CD4-positive, alpha-beta T cell treated with Interleukin-2 at 100 ng/mL for 4 hours (primary cell): ENCODE data around the gene DDRGK1.
A peak's percentile ranks its signal among the peaks of the same experiment; 100 is the strongest.
"Not testable (repeated sequence)": the region's sequence is repeated elsewhere in the genome, so short reads cannot be mapped to it uniquely, and the experiment has no call there.

ENCODE experiments used
- DNase-seq: peaks from one replicate; pipeline ENCODE4 v3.0.0-alpha.2; 2020; ENCODE audit warnings: low spot score

Gene DDRGK1

GRCh38 chr20:3215359-3215917 lies 11.0 kb upstream of the DDRGK1 start:
- not testable (repeated sequence) for DNase-seq

DNA sequence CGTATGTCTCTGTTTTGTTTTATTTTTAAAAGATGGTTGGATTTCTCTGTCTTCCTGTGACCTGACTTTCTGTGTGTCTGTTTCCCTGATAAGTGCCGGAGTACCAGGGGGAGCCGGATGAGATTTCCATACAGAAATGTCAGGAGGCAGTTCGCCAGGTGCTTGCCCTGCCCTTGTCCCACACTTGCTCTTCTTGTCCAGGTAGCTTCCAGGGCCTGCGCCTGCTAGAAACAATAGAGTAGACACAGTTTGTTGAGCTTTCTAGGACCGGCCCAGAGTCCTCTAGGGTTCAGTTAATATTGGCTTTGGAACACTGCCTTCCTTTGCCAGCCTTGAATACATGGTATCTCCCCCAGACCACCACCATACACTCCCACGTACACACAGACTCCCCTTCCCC lies 8.7 kb upstream of the DDRGK1 start:
- no peak for DNase-seq

GRCh38 chr20:3210346-3210745 lies 5.9 kb upstream of the DDRGK1 start:
- no peak for DNase-seq

DNA sequence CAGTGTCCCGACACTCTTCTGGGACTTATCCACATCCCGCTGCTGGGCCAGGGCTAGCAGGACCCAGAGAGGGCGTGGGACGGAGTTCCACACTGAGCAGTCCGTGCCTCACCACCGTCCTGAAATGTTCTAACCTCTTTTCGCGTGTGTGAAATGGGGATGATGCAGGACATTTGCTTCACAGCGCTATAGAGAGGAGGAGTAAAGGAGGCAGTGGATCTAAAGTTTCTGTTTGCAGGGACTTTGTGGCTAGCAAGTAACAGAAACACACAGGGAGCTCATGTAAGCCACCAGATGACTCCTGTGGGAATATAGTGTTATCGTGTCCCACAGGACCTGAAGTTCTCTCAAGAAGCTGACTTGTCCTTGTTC lies 5.5 kb upstream of the DDRGK1 start:
- no peak for DNase-seq

- peak; percentile 63 for DNase-seq
Observed at GRCh38 chr20:3209257-3209945, 4.9 kb upstream of the DDRGK1 start, which contains the start of gene ITPA. Gene ITPA, plus strand, starts transcription at chr20:3209498. Its CDS starts 54 bp downstream, at chr20:3209552.

DNA sequence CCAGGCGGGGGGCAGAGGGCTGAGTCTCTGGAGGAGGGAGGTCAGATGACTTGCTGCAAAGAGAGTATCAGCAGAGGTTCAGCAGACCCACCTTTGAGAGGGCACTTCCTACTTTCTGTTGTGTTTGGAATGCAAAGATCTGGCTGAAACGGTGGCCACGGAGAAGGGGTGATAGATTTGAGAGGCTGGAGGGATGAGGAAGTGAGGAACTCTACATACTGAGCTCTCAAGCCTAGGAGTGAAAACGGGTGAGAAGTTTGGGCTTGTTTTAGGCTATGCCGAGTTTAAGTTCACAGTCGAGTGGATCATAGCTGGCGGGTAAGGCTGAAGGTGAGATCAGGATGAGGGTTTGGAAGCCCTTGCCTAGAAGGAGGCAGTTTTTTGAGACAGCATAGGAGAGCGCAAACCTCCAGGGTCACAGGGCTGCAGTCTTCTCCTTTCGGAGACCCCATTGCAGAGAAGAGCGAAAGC lies 4.3 kb upstream of the DDRGK1 start:
- DNase-seq: peak; percentile 5

- peak; percentile 36 for DNase-seq
Observed at GRCh38 chr20:3203315-3204123, 963 bp downstream of the DDRGK1 start.

GRCh38 chr20:3202965-3203314 lies 1.5 kb downstream of the DDRGK1 start:
- no peak for DNase-seq

GRCh38 chr20:3199976-3200755 lies 4.3 kb downstream of the DDRGK1 start:
- DNase-seq: no peak

DNA sequence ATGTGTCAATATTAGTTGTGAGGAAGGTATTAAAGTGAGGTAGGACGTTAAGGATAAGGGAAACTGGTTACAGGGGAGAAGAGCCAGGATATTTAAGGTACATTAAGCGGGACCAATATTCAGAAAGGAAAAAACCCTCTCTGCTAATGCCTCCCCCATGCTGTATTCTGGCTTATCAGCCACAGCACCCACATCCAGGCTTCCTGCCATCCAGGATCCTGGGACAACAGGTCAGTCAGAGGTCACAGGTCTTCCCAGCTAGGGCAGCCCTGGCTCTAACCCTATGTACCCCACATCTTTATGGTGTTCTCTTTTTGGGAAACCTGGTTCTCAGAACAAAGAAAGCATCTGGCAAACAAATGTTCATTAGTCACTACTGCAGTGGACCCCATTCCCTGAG lies 5.3 kb downstream of the DDRGK1 start:
- DNase-seq: no peak

- no peak for DNase-seq
Observed at GRCh38 chr20:3195590-3196237, 8.8 kb downstream of the DDRGK1 start.

GRCh38 chr20:3194617-3195280 lies 9.7 kb downstream of the DDRGK1 start:
- DNase-seq: no peak

- DNase-seq: no peak
Observed at GRCh38 chr20:3193806-3194616, 10.5 kb downstream of the DDRGK1 start.

DNA sequence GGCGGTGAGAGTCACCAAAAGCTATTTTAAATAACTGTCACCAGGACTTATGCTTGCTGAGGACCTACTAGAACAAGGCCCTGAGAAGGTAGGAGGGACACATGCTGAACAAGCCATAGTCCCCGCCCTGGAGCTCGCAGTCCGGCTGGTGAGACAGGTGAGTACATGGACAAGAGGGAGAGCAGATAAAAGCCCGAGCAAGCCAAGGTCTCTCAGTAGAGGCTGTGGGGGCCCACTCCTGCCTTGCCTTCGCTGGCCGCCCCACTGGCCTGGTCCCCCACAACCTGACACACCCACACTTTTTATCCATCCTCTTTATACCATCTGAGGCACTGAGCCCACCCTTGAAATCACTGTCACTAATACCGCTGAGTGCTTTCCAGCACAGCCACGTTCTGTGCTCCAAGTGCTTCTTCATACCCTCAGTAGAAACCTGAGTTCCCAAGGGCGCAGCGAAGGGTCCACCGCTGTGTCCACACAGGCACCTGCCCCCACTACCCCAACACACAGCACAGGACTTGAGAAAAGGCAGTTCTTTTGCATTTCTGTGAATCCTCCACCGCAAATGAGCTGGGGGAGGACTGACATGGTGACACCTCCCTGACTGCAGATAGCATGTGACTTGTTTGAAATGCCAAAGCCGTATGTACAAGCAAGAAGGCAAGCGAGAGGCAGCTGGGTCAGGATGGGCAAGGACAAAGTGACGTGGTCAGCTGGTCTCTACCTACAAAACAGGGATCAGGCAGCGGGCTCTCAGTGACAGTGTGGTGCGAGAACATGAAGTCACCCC lies 12.1 kb downstream of the DDRGK1 start:
- no peak for DNase-seq

DNA sequence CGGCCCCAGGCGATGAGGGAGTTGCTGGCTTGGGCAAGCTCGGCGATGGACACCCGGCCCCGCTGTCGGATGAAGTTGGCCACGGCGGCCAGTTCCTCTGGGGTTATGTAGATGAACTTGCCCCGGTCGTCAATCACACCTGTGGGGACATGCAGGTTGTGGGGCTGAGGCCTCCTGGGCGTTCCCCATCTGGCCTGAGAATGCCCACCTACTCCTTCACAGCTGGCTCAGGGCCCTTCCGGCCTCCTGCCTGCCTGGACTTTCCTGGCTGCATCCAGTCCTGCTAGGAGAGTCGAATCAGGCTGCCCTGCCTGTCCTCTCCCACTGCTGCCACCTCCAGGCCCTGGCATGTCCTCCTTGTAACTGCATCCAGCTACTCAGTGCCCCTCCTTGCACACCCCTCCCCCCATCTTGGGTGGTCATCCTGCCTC lies 13.8 kb downstream of the DDRGK1 start:
- no peak for DNase-seq

GRCh38 chr20:3189561-3190131 lies 14.8 kb downstream of the DDRGK1 start:
- DNase-seq: no peak

DNA sequence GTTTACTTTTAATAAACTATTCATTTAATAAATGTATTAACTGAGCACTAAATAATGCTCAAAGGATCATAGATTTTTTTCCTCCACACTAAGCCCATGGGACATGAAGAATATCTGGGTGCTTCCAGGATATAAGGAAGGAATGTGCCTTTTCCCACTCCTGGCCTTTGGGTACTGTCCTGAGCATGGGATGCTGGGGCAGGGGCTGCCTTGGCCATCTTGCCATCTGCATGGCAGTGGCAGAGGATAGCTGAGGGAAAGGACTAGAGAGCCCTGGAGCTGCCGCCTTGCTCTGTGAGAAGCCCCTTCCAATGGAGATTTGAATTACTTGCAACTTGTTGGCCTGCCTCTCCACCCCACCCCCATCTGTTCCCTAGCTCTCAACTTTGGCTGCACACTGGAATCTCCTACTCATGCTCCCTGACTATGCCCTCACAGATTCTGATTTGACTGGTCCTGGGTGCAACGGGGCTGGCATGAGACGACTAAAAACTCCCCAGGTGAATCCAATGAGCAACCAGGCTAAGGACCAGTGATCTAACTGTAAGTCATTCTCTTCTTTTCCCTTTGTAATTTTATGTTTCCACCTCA lies 15.6 kb downstream of the DDRGK1 start:
- DNase-seq: no peak

DNA sequence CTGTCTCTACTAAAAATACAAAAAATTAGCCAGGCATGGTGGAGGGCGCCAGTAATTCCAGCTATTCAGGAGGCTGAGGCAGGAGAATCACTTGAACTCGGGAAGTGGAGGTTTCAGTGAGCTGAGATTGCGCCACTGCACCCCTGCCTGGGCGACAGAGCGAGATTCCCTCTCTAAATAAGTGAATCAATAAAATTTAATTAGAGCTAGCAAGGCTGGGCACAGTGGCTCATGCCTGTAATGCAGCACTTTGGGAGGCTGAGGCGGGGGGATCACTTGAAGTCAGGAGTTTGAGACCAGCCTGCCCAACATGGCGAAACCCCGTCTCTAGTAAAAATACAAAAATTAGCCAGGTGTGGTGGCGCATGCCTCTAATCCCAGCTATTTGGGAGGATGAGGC lies 16.6 kb downstream of the DDRGK1 start:
- DNase-seq: not testable (repeated sequence)
